HG02571 (cell line): ENCODE measurements around the gene EXOC3L2.

Experiments used
- ATAC-seq: cut with Tn5 transposase; IDR thresholded peaks from one replicate; pipeline ENCODE4 v1.9.1; 2021; ENCODE audit warnings: mild to moderate bottlenecking, moderate library complexity; ENCODE audit not compliant: unreplicated experiment

Gene EXOC3L2

GRCh38 chr19:45222724-45223123, 22.5 kb downstream of the EXOC3L2 start:
- no peak for ATAC-seq

- no peak for ATAC-seq
These were observed 26.1 kb downstream of the EXOC3L2 start for GRCh38 chr19:45218911-45219743.

- ATAC-seq: no peak
These were observed 26.8 kb downstream of the EXOC3L2 start for GRCh38 chr19:45218426-45218825.

GRCh38 chr19:45217957-45218334, 27.3 kb downstream of the EXOC3L2 start:
- ATAC-seq: no peak

GRCh38 chr19:45217193-45217956, 27.8 kb downstream of the EXOC3L2 start:
- ATAC-seq: no peak

- ATAC-seq: no peak
These were observed 28.5 kb downstream of the EXOC3L2 start for GRCh38 chr19:45216667-45217066.

- no peak for ATAC-seq
These were observed 29.6 kb downstream of the EXOC3L2 start for GRCh38 chr19:45215391-45216191.

- no peak for ATAC-seq
These were observed 32.2 kb downstream of the EXOC3L2 start for GRCh38 chr19:45213031-45213430.

GRCh38 chr19:45211751-45212381, 33.3 kb downstream of the EXOC3L2 start:
- no peak for ATAC-seq

GRCh38 chr19:45206328-45206727, 38.9 kb downstream of the EXOC3L2 start:
- ATAC-seq: no peak

- ATAC-seq: no peak
These were observed 39.4 kb downstream of the EXOC3L2 start for GRCh38 chr19:45205810-45206209.

- no peak for ATAC-seq
These were observed 42.6 kb downstream of the EXOC3L2 start for GRCh38 chr19:45202637-45203036.

- ATAC-seq: no peak
These were observed 44.6 kb downstream of the EXOC3L2 start for GRCh38 chr19:45200568-45200967.

- ATAC-seq: no peak
These were observed 49.4 kb downstream of the EXOC3L2 start for GRCh38 chr19:45195764-45196163.

- no peak for ATAC-seq
These were observed 53.8 kb downstream of the EXOC3L2 start for GRCh38 chr19:45191375-45191774.

- no peak for ATAC-seq
These were observed 55.2 kb downstream of the EXOC3L2 start for GRCh38 chr19:45189971-45190370.

- ATAC-seq: no peak
These were observed 57.6 kb downstream of the EXOC3L2 start for GRCh38 chr19:45187421-45188100.

- no peak for ATAC-seq
These were observed 58.5 kb downstream of the EXOC3L2 start for GRCh38 chr19:45186509-45187334.

GRCh38 chr19:45184115-45184514, 61.1 kb downstream of the EXOC3L2 start:
- no peak for ATAC-seq
